Medulla oblongata (tissue), 1 donor: ENCODE data around the gene CAPN3.

Experiments
- DNase-seq: peaks from one replicate; pipeline ENCODE4 v3.0.0-alpha.2; 2015; ENCODE audit errors: extremely low spot score

Gene CAPN3

GRCh38 chr15:42356851-42357250, 2.5 kb upstream of the CAPN3 start:
- no peak for DNase-seq

GRCh38 chr15:42358141-42358540, 1.2 kb upstream of the CAPN3 start:
- no peak for DNase-seq

GRCh38 chr15:42359985-42360384, 684 bp downstream of the CAPN3 start:
- no peak for DNase-seq

- no peak for DNase-seq
These were observed 1.3 kb downstream of the CAPN3 start for GRCh38 chr15:42360535-42361112.

- DNase-seq = no peak
These were observed 4.2 kb downstream of the CAPN3 start for GRCh38 chr15:42363487-42363886.

GRCh38 chr15:42363942-42364341, 4.6 kb downstream of the CAPN3 start:
- DNase-seq = no peak

GRCh38 chr15:42364529-42364928, 5.2 kb downstream of the CAPN3 start:
- peak; percentile 33 for DNase-seq

- DNase-seq = no peak
These were observed 6.7 kb downstream of the CAPN3 start for GRCh38 chr15:42365921-42366550.

- no peak for DNase-seq
These were observed 7.7 kb downstream of the CAPN3 start for GRCh38 chr15:42367041-42367440.

GRCh38 chr15:42368096-42368495, 8.8 kb downstream of the CAPN3 start:
- DNase-seq = no peak

- no peak for DNase-seq
These were observed 11.8 kb downstream of the CAPN3 start for GRCh38 chr15:42371096-42371495.

- peak; percentile 12 for DNase-seq
These were observed 14.0 kb downstream of the CAPN3 start for GRCh38 chr15:42373274-42373673.

GRCh38 chr15:42373936-42374335, 14.6 kb downstream of the CAPN3 start:
- DNase-seq = no peak

GRCh38 chr15:42374810-42375209, 15.5 kb downstream of the CAPN3 start:
- DNase-seq = no peak

- DNase-seq = no peak
These were observed 16.0 kb downstream of the CAPN3 start for GRCh38 chr15:42375252-42375651.

GRCh38 chr15:42375941-42376340, 16.6 kb downstream of the CAPN3 start:
- DNase-seq = no peak

GRCh38 chr15:42378011-42378410, 18.7 kb downstream of the CAPN3 start:
- no peak for DNase-seq

GRCh38 chr15:42384597-42384996, 25.3 kb downstream of the CAPN3 start:
- no peak for DNase-seq

- DNase-seq = peak; percentile 34
These were observed 26.1 kb downstream of the CAPN3 start for GRCh38 chr15:42385206-42385979.

GRCh38 chr15:42385980-42386700, 26.8 kb downstream of the CAPN3 start:
- no peak for DNase-seq

GRCh38 chr15:42387603-42388002, 28.3 kb downstream of the CAPN3 start:
- no peak for DNase-seq

- no peak for DNase-seq
These were observed 33.2 kb downstream of the CAPN3 start for GRCh38 chr15:42392309-42393024.
